Germinal center (tissue), 1 donor: Measurements from ENCODE around the gene ELAVL2.

Experiments
- DNase-seq: peaks from one replicate; pipeline ENCODE4 v3.0.0; 2012; ENCODE audit warnings: mixed read lengths, low spot score

The ELAVL2 gene

GRCh38 chr9:23769307-23769935 is 56.6 kb downstream of the ELAVL2 start:
- no peak for DNase-seq

- no peak for DNase-seq
Measured at GRCh38 chr9:23768861-23769260, 57.2 kb downstream of the ELAVL2 start.

GRCh38 chr9:23766613-23767012 is 59.4 kb downstream of the ELAVL2 start:
- DNase-seq, result no peak

GRCh38 chr9:23765561-23765960 is 60.5 kb downstream of the ELAVL2 start:
- no peak for DNase-seq

- DNase-seq, result no peak
Measured at GRCh38 chr9:23764219-23764618, 61.8 kb downstream of the ELAVL2 start.

- DNase-seq, result no peak
Measured at GRCh38 chr9:23754551-23754950, 71.5 kb downstream of the ELAVL2 start.

- no peak for DNase-seq
Measured at GRCh38 chr9:23752859-23753258, 73.2 kb downstream of the ELAVL2 start.

GRCh38 chr9:23751633-23752032 is 74.4 kb downstream of the ELAVL2 start:
- DNase-seq, result no peak

GRCh38 chr9:23750808-23751207 is 75.2 kb downstream of the ELAVL2 start:
- DNase-seq, result no peak

- no peak for DNase-seq
Measured at GRCh38 chr9:23747088-23748075, 78.7 kb downstream of the ELAVL2 start.

- DNase-seq, result no peak
Measured at GRCh38 chr9:23746317-23746716, 79.7 kb downstream of the ELAVL2 start.

GRCh38 chr9:23743036-23743435 is 83.0 kb downstream of the ELAVL2 start:
- DNase-seq, result no peak

- DNase-seq, result no peak
Measured at GRCh38 chr9:23741351-23741750, 84.7 kb downstream of the ELAVL2 start.

- no peak for DNase-seq
Measured at GRCh38 chr9:23740531-23740930, 85.5 kb downstream of the ELAVL2 start.

GRCh38 chr9:23739753-23740152 is 86.3 kb downstream of the ELAVL2 start:
- no peak for DNase-seq

- DNase-seq, result no peak
Measured at GRCh38 chr9:23736293-23736692, 89.7 kb downstream of the ELAVL2 start.

- no peak for DNase-seq
Measured at GRCh38 chr9:23733495-23734078, 92.5 kb downstream of the ELAVL2 start.

- no peak for DNase-seq
Measured at GRCh38 chr9:23731353-23731752, 94.7 kb downstream of the ELAVL2 start.

- DNase-seq, result no peak
Measured at GRCh38 chr9:23730364-23730763, 95.7 kb downstream of the ELAVL2 start.

- no peak for DNase-seq
Measured at GRCh38 chr9:23728736-23729135, 97.3 kb downstream of the ELAVL2 start.

GRCh38 chr9:23725279-23725946 is 100.6 kb downstream of the ELAVL2 start:
- no peak for DNase-seq

- no peak for DNase-seq
Measured at GRCh38 chr9:23723672-23724071, 102.4 kb downstream of the ELAVL2 start.
